Cardiac fibroblast (primary cell): Measurements from ENCODE around the gene MBD6.

Experiments
- DNase-seq, 2 donors: peaks; one replicate each; pipeline versions ENCODE4 v3.0.0 to v3.0.0-alpha.2; 2010; ENCODE audit warnings: low read depth in 2 of 2
- H3K4me3 ChIP-seq, 2 donors: replicated peaks in 1 of 2; 1 replicate in 1 of 2; 2 replicates in 1 of 2; pipeline ENCODE4 v1.5.1; 2011; ENCODE audit warnings: low read depth in 2 of 2, low read length in 2 of 2, mild to moderate bottlenecking in 2 of 2, moderate library complexity in 1 of 2
- TF ChIP-seq, protein P1 (sequence below): IDR thresholded peaks from one replicate; pipeline ENCODE4 v1.5.1; 2011; ENCODE audit warnings: low read depth, mild to moderate bottlenecking, low read length, inconsistent platforms

Gene MBD6

DNA sequence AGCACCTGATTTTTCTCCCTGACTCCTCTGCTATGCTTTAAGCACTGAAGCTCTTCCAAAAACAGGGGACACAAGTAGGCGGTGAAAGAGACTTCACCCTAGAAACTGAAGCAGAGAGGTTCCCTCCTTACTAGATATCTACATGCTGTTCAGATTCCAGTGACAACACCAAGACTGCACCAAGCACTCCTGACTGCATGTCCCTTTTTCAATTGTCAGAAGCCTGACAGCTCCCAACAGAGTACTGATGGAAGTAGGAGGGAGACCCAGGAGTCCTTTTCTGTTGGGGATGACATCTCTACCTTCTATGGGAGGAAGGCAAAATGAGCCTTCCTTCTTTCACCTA is 13.9 kb downstream of the MBD6 start:
- no peak overlapping the region for H3K4me3 ChIP-seq
- TF ChIP-seq, protein P1, sequence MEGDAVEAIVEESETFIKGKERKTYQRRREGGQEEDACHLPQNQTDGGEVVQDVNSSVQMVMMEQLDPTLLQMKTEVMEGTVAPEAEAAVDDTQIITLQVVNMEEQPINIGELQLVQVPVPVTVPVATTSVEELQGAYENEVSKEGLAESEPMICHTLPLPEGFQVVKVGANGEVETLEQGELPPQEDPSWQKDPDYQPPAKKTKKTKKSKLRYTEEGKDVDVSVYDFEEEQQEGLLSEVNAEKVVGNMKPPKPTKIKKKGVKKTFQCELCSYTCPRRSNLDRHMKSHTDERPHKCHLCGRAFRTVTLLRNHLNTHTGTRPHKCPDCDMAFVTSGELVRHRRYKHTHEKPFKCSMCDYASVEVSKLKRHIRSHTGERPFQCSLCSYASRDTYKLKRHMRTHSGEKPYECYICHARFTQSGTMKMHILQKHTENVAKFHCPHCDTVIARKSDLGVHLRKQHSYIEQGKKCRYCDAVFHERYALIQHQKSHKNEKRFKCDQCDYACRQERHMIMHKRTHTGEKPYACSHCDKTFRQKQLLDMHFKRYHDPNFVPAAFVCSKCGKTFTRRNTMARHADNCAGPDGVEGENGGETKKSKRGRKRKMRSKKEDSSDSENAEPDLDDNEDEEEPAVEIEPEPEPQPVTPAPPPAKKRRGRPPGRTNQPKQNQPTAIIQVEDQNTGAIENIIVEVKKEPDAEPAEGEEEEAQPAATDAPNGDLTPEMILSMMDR = no peak
- DNase-seq = no peak

DNA sequence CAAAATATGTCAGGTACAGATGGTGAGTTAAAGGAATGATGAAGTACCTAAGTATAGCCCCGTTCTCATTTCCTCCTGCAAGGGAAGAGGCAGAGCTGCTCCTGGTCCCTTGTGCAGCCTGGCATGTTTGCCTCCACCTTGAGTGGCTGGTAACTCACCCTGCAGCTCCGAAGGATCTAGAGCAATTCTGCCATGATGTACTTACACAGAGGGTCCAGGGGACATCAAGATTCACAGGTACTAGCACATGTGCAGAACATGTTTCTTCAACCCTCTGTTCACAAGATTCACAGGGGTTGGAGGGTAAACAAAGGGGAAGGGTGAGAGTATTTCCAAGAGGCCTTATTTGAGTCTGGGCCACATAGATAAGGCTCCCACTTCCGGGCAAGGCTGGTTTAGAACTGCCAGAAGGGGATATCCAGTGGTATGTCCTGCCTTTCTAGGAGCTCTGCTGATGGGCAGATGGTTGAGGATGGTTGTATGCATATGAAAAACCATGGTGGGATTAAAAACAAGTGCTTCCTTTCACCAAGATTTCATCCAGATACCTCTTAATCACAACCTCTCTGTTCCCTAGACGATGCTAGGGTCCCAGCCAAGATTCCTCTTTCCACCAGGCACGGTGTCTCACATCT is 16.6 kb downstream of the MBD6 start:
- no peak for DNase-seq
- no peak overlapping the region for H3K4me3 ChIP-seq
- TF ChIP-seq, protein P1 = no peak

DNA sequence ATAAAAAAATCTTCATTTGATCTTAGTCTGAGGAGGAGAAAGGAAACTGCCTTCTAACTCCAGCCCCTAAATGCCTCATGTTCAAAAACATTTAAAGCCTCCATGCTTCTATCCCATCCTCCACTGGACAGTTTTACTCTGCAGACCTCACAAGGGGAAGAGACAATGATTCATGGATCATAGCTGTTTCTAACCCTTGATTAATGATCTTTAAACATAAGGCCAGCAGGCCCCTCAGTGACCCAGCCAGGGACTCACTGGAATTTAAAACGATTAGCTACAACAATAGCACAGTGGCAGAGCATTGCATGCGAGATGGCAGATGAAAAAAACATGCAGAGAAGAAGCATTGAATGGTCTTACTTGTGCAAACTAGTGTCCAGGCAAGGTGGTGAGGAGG is 18.4 kb downstream of the MBD6 start:
- TF ChIP-seq, protein P1 = no peak
- no peak overlapping the region for H3K4me3 ChIP-seq
- DNase-seq = no peak

DNA sequence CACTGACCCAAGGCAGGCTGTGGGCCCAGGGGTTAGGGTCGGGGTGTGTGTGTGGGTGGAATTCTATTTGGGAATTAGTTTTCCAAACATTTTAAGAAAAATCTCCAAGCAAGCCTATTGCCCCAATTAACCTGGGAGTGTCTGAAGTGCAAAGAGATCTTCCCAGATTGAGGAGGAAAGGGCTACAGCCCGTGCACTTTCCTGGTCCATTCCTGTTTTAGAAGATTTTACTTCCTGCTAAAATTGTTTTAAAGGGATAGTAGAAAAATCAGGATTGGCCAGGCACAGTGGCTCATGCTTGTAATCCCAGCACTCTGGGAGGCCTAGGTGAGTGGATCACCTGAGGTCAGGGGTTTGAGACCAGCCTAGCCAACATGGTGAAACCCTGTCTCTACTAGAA is 19.1 kb downstream of the MBD6 start:
- no peak for DNase-seq
- H3K4me3 ChIP-seq = no peak overlapping the region
- TF ChIP-seq, protein P1 = no peak

DNA sequence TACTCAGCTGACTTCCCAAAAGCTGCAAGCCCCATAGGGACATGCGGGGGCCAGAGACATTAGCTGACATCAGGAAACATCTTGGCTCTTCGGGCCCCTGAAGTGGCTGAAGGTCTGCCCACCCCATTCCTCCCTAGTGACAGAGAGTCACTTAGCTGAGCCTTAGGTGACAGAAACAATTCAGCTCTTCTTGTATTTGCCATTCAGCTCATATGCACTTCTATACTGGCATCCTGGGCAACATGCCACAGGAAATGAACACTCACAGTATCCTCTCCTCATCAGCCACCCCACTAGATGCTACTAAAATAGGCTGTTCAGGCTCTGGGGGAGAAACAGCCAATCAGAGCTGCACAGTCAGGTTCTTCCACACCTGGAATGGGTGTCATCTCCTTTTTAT is 21.0 kb downstream of the MBD6 start:
- TF ChIP-seq, protein P1 = no peak
- H3K4me3 ChIP-seq = no peak overlapping the region
- peak; percentile 26 to 56 for DNase-seq

DNA sequence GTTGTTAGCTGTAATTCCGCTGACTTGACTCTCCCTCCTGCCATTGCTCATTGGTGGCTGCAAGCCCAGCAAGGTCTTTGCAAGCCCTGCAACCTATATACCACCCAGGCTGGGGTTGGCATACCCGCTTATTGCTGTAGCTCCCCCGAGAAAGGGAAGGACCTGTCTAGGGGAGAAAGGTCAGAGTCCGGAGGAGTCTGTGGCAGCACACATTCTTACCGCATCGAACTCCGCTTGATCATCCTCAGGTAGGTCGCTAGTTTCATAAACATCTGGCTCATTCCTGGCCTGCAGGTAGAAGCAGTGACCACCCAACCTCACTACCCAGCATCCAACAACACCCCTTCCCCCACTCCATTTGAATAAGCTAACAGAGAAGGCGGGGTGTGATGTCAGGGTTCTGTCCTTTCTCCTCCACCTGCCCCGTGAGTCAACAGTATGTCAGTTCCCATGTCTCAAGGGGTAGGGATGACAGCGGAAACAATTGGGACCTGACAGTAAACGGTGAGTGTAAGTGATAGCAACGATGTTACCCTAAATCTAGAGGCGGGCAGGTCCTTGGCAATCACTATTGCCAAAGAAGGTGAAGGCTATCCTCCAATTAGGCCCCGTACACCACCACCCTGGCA is 23.3 kb downstream of the MBD6 start:
- DNase-seq = no peak
- TF ChIP-seq, protein P1 = no peak
- H3K4me3 ChIP-seq = peak overlapping the region; percentile 93 to 94
